Measurements from ENCODE around the gene GALNT17.

DNA sequence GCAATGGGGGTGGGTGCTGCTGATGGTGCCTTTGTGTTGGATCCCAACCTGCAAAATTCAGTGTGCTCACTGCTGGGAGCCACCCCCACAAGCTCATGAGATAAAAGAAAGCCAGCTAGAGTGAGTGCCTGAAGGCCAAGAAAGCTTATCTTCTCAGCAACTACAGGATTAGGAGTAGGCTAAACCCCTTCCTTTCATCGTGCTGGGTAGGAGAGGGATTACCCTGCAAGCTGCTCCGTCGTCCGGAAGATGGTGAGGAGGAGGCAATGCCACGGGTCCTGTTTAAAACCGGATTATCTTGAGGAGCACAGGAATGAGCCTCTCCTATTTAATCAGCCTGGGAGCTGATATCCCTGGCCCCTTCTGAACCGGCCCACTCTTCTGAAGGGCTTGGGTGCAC is 258.0 kb downstream of the GALNT17 start:
- no peak for TF ChIP-seq EZH2 (optimal IDR thresholded peaks at IDR 0.05; ENCODE audit: low read depth, low read length)
- TF ChIP-seq, protein P1, sequence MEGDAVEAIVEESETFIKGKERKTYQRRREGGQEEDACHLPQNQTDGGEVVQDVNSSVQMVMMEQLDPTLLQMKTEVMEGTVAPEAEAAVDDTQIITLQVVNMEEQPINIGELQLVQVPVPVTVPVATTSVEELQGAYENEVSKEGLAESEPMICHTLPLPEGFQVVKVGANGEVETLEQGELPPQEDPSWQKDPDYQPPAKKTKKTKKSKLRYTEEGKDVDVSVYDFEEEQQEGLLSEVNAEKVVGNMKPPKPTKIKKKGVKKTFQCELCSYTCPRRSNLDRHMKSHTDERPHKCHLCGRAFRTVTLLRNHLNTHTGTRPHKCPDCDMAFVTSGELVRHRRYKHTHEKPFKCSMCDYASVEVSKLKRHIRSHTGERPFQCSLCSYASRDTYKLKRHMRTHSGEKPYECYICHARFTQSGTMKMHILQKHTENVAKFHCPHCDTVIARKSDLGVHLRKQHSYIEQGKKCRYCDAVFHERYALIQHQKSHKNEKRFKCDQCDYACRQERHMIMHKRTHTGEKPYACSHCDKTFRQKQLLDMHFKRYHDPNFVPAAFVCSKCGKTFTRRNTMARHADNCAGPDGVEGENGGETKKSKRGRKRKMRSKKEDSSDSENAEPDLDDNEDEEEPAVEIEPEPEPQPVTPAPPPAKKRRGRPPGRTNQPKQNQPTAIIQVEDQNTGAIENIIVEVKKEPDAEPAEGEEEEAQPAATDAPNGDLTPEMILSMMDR (IDR thresholded peaks at IDR 0.05; ENCODE audit: low read length) = no peak
